Lung (tissue), 12 donors: ENCODE data around the gene CCNY. TPM values are rescaled to one million over a fixed set of nuclear protein-coding genes. Genes with fewer than 3 reads are reported as not detected.

Source experiments
- ATAC-seq: fragments of 200-7000 bp; cut with Tn5 transposase; one replicate; pipeline ENCODE4 v1.9.1; 2020; ENCODE audit warnings: moderate number of reproducible peaks; ENCODE audit not compliant: insufficient read depth, low FRiP score
- DNase-seq, 3 donors: peaks; one replicate each; pipeline ENCODE4 v3.0.0-alpha.2; 2013 to 2017
- H3K27ac ChIP-seq, 2 donors: one replicate each; pipeline ENCODE4 v1.5.1; 2013; ENCODE audit warnings: mild to moderate bottlenecking in 2 of 2, moderate library complexity in 2 of 2, control low read depth in 1 of 2, inconsistent platforms in 1 of 2, low read depth in 1 of 2, low read length in 1 of 2
- H3K27me3 ChIP-seq, 3 donors: one replicate each; pipeline ENCODE4 v1.5.1; 2013; ENCODE audit warnings: low read length in 2 of 3; ENCODE audit not compliant: control insufficient read depth in 3 of 3, insufficient read depth in 3 of 3
- H3K36me3 ChIP-seq, 4 donors: one replicate each; pipeline ENCODE4 v1.5.1; 2013; ENCODE audit warnings: low read length in 4 of 4, mild to moderate bottlenecking in 1 of 4, moderate library complexity in 1 of 4; ENCODE audit not compliant: control insufficient read depth in 4 of 4, insufficient read depth in 4 of 4
- H3K4me1 ChIP-seq, 5 donors: one replicate each; pipeline ENCODE4 v1.5.1; 2013; ENCODE audit warnings: low read length in 5 of 5, mild to moderate bottlenecking in 2 of 5, moderate library complexity in 1 of 5; ENCODE audit not compliant: control insufficient read depth in 5 of 5, insufficient read depth in 5 of 5
- H3K4me3 ChIP-seq: one replicate; pipeline ENCODE4 v1.5.1; 2013; ENCODE audit warnings: mild to moderate bottlenecking, control low read depth, moderate library complexity
- H3K9ac ChIP-seq, 2 donors: one replicate each; pipeline ENCODE4 v1.5.1; 2013; ENCODE audit warnings: low read length in 2 of 2, control low read depth in 1 of 2; ENCODE audit not compliant: insufficient read depth in 1 of 2
- H3K9me3 ChIP-seq, 4 donors: one replicate each; pipeline ENCODE4 v1.5.1; 2013; ENCODE audit warnings: low read length in 3 of 4, mild to moderate bottlenecking in 1 of 4, moderate library complexity in 1 of 4; ENCODE audit not compliant: control insufficient read depth in 4 of 4, insufficient read depth in 3 of 4
- WGBS, 2 donors: extraction: QIAGEN DNeasy Blood & Tissue Kit; methylation state at CpG; one replicate each; pipeline ENCODE4 v1.1.7; 2013; 5-methylcytosine and 5-hydroxymethylcytosine counted together
- polyA plus RNA-seq, 2 donors: library from polyadenylated mRNA; stranded (reverse); fragments of 200-250 nt; gene quantifications; one replicate each; pipeline ENCODE4 v1.2.1, GENCODE V29; 2013
- total RNA-seq, 2 donors: library from RNA; depleted of rRNA in 1 of 2; stranded (reverse); fragments of >200 nt in 1 of 2; gene quantifications; one replicate each; pipeline ENCODE4 v1.2.1, GENCODE V29; 2014 to 2021
- TF ChIP-seq, protein P1 (sequence below): IDR thresholded peaks from 2 replicates; pipeline ENCODE4 v1.5.1; 2012; ENCODE audit warnings: mild to moderate bottlenecking; ENCODE audit errors: control extremely low read depth, extremely low read depth
- donor health status: control.
- donor health status: control.
- donor health status: Bipolar disorder and iron deficiency.
- donor health status: healthy.
- donor health status: DM: yes; HTN: yes; CAD: no.

The CCNY gene
- total and polyA plus RNA-seq, 4 donors = 26.6 to 63.0 (median 38.8) TPM

DNA sequence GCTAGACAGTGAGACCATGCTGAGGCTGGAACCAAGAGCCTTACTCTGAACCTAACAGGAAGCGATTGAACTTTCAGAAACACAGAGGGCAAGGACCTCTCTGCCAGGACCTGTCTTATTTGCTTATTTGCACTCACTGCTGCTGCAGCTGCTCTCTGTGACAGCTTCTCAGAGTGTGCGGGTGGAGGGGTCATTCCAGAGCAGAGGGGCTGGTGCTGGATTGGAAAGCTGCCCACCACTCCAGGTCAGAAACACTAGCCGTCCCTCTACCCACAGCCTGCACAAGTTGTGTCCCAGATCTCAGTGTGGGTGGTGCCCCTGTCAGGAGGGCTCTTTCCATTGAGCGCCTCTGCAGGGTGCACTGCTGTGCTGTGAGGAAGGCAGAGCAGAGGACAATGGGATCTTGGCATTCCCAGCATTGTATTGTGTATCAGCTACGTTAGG lies 126.2 kb downstream of the CCNY start:
- Histone ChIP-seq H3K36me3 (no peaks in the 10 kb centered on the region), H3K27me3 (no peaks in the 10 kb centered on the region), H3K4me3 (no peak overlapping the region), H3K27ac (no peak overlapping the region), H3K9ac (no peak overlapping the region), H3K4me1 (peaks cover 18 to 67% (median 33%) of the 10 kb centered on the region in 5 donors), H3K9me3 (no peaks in the 10 kb centered on the region)
- TF ChIP-seq, protein P1, sequence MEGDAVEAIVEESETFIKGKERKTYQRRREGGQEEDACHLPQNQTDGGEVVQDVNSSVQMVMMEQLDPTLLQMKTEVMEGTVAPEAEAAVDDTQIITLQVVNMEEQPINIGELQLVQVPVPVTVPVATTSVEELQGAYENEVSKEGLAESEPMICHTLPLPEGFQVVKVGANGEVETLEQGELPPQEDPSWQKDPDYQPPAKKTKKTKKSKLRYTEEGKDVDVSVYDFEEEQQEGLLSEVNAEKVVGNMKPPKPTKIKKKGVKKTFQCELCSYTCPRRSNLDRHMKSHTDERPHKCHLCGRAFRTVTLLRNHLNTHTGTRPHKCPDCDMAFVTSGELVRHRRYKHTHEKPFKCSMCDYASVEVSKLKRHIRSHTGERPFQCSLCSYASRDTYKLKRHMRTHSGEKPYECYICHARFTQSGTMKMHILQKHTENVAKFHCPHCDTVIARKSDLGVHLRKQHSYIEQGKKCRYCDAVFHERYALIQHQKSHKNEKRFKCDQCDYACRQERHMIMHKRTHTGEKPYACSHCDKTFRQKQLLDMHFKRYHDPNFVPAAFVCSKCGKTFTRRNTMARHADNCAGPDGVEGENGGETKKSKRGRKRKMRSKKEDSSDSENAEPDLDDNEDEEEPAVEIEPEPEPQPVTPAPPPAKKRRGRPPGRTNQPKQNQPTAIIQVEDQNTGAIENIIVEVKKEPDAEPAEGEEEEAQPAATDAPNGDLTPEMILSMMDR = no peak
- ATAC-seq (no peak), DNase-seq (peak in 1 of 3 donors; percentile 23)
- WGBS, 2 donors = 60 to 68% methylated on average over 5 of the region's 5 CpGs

DNA sequence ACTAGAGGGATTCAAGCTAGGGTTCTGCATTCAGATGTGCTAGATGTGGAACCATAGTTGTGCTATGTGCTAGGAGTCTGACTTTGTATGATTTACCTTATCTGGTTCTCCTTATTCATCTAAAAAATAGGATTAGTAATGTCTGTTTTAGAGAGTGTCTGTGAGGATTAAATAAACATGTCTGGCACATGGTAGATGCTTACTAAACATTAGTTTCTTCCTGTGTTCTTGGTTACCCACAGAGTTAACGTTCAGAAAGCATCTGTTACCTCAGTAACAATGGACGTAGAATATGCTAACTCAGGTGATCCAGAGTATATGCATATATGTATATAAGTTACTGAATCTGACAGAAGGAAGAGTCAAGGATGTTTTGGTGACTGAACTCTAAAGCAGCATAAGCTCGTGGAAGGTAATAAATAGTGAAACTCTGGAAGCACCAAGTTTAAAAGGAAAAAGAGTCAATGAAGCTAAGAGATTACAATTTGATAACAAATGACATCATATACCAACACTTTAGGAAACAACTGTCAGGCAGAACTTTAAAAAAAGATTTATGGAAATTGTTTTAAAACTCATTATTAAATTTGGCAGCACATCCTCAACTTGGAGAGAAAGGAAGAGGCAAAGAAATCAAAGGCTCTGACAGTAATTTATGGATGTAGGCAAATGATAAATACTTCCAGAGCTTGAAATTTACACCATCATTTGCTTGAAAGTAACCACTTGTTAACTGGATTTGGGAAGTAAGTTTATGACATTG lies 127.0 kb downstream of the CCNY start:
- ATAC-seq = no peak
- H3K36me3 ChIP-seq = no peaks in the 10 kb centered on the region
- TF ChIP-seq, protein P1 = no peak
- no peak overlapping the region for H3K27ac ChIP-seq
- no peak overlapping the region for H3K4me3 ChIP-seq
- peaks cover 18 to 67% (median 33%) of the 10 kb centered on the region in 5 donors for H3K4me1 ChIP-seq
- no peak for DNase-seq
- no peaks in the 10 kb centered on the region for H3K9me3 ChIP-seq
- no peak overlapping the region for H3K9ac ChIP-seq
- H3K27me3 ChIP-seq = no peaks in the 10 kb centered on the region
- WGBS, 2 donors = 44% methylated on average over 3 of the region's 3 CpGs

DNA sequence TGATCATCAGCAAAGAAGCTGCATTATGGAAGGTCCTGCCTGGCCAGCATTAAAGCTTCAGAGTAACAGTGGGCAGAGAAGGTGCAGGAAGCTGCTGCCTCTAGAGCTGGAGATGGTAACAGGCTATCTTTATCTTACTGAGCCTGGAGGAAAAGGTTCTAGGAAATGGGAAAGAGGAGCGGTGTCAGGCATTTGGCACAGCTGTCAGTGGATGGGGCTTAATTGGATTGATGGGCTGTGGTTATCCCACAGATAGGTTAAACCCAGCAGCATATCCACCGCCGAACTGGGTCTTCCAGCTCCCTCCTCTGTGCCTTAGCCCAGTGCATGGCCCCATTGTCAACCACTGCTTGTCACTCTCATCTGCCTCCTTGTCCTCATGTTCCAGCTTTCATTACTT lies 127.6 kb downstream of the CCNY start:
- Histone ChIP-seq H3K9me3 (no peaks in the 10 kb centered on the region), H3K4me3 (no peak overlapping the region), H3K9ac (no peak overlapping the region), H3K36me3 (no peaks in the 10 kb centered on the region), H3K4me1 (peaks cover 18 to 66% (median 33%) of the 10 kb centered on the region in 5 donors), H3K27me3 (no peaks in the 10 kb centered on the region), H3K27ac (no peak overlapping the region)
- 57 to 67% methylated on average over 3 of the region's 3 CpGs for WGBS, 2 donors
- DNase-seq = no peak
- ATAC-seq = no peak
- TF ChIP-seq, protein P1 = no peak
